GM18951 (cell line): ENCODE measurements around the gene RAD52.

Source experiments
- POLR2A ChIP-seq: IDR thresholded peaks from 4 replicates; pipeline ENCODE4 v1.6.1; 2011; ENCODE audit warnings: mild to moderate bottlenecking; ENCODE audit not compliant: insufficient read length, insufficient read depth; ENCODE audit errors: extremely low read depth
- in situ Hi-C: fragments of 300-500 bp; cut with MboI; formaldehyde crosslinking; loops from one replicate; pipeline ENCODE4 v1.12.0; 2022; ENCODE audit warnings: low sequenced_read_pairs, mixed read lengths, inconsistent platforms; ENCODE audit not compliant: unreplicated experiment

RAD52 gene

DNA sequence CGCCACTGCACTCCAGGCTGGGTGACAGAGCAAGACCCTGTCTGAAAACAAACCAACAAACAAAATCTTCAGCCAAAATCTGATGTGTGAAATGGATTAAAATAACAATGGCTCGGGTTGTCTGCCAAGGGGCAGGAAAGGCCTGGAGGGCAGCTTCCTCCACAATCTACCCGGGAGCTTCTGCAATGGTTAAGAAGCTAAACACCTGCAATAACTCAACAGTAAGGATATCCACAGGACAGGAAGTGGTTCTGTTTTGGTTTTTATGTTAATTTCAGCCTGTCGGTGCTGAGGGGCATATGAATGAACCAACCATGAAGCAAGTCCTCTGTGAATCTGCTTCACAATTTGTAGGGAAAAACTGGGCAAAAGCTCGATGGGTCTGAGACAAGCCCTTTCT lies 34.4 kb downstream of the RAD52 start:
- in situ Hi-C loops: no loop called here
- TF ChIP-seq POLR2A: no peak

DNA sequence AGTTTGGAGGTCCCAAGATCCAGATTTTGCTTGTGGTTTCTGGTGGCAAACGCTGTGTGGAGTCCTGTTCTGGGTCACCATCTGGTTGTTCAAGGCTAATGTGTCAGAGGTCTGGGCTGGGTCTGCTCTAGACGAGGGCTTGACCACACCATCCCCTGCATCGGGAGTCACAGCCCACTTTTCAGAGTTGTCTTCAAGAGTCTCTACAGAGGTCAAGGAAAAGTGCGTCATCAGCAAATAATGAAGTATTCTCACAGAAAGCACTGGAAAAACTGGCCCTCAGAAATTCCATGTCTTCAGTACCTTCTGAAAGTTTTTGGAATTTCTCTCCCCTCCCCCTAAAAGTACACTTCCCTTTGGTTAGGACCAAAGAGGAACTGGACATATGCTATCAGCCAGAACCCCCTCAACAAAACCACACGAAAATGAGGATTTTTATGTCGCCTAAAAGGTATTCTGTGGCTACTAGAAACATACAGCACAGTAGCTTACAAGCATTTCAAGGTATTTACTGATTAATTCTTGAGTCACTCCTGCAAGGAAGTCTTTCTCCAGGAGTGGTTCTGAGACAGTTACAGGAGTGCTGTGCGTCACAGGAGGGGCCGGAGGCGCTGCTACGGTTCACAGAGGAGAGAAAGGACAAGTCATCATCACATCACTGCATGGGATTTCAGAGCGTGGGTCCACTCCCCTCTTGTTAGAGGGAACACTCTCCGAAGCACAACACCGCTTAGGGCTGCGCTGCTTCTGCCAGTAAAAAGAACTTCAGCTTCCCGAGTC lies 35.4 kb downstream of the RAD52 start:
- in situ Hi-C loops: no loop called here
- TF ChIP-seq POLR2A: no peak

DNA sequence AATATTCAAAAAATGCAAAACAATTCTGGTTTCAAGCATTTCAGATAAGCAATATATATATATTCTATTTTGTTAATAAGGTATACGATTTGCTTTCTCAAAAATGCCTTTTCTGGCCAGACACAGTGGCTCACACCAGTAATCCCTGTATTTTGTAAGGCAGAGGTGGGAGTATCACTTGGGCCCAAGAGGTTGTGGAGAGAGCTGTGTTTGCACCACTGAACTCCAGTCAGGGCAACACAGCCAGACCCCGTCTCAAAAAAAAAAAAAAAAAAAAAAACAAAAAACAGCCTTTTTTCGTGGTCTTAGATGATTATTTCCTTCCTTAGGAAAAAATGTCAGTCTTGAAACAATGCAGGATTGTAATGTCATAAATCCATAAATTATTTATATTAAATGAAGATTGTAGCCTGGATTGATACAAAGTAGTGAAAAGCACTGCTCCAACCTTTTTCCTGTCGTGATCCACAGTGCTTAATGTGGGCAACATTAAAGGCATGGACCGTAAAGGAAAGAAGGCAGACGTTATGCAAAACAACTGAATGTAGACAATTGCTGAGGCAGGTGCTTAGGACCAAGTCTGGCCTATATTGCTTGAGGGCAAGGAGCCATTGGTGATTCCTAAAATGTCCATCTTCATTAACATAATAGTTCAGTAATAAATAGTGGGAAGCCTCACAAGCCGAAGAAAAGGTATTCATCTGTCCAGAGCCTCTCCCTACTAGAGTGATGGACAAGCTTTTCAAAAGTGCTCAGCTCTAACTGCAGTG lies 36.8 kb downstream of the RAD52 start:
- TF ChIP-seq POLR2A: no peak
- in situ Hi-C loops: no loop called here

DNA sequence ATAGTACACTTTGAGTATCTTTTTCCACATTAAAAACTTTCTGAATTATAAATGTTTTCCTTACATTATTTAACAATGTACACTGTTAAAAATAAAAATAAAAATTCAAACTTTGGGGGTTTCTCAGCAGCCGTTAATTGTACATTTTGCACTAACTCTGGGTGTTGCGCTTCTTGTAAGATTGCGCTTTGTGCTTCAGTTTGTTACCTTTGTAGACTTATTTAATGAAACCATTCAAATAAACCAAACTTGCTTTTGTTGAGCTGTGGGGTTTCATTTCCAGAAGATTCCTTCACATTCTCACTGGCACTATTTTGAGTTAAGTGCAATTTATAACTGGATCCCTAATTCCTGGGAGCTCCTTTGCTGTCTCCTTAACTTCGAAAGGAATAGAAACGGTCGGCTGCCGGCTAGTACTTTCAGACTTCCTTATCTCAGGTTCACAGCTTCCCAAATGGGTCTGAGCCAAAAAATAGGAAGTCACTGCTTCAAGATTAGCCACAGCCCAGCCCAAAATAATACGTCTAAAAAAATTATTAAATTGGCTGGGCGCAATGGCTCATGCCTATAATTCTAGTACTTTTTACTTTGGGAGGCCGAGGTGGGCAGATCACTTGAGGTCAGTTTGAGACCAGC lies 38.2 kb downstream of the RAD52 start:
- in situ Hi-C loops: no loop called here

DNA sequence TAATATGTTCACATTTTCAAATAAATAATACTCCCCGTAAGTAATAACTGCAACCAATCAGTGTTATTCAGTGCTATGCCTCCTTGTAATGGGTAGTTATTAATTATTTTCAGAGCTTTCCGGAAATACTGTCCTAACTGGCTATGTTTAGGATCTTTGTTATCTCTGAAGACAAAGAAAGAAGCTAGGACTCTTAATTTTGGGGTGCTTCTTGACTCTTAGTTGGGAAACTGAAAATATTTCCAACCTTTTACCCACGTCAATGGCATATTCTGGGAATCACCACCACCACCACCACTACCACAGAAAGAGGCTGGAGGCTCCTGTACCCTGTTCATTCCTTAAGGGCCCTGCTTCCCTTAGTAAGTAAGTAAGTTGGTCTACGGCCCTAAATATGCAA lies 39.1 kb downstream of the RAD52 start:
- in situ Hi-C loops: no loop called here
- TF ChIP-seq POLR2A: no peak

More for the DNA sequence above, 38.2 kb downstream of the RAD52 start:
- no peak for TF ChIP-seq POLR2A

DNA sequence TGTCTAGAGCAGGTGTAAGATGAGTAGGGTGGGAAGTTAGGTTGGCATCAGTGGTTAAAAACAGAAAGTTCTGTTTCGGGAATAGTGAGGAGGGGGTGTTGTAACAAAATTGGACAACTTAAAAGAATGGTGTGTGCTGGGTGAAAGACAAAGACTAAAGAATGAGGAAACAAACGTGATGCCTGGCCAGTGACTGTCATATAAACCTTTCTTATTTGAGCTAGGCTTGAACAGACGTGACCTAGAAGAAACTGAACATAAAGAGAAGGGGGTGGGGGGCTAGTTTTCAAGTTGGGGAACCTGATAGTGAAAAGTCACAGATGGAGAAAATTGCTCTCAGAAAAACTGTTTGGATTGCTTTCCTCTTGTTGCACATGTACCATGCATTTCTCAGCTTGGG lies 39.6 kb downstream of the RAD52 start:
- no peak for TF ChIP-seq POLR2A
- in situ Hi-C loops: no loop called here

DNA sequence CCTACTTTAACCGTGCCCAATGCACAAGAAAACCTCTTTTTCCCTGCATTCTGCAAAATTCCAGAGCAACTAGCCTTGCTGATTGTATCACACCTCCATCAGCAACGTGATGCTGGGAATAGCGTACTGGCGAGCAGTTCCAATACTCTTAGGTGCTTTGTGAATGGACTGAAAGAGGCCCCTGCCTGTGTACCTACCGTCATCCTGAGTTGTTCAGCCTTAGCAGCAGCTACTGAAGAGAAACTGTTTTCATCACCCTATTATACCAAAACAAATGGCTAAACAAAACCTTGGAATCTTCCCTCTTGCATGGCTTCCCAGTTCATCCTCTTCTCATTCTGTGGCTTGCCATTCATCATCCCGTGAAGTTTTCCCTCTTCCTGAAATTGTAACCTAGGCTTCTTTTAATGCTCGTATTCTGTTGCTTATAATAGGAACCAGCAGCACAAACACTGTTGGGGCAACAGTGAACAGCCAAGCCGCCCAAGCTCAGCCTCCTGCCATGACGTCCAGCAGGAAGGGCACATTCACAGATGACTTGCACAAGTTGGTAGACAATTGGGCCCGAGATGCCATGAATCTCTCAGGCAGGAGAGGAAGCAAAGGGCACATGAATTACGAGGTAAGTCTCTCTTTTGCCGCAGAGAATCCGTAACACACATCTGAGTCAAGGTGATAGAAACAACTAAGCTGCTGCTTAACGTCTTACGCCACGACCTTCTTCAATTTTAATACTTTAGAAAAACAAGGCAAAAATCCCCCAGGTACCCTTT lies 41.9 kb downstream of the RAD52 start:
- TF ChIP-seq POLR2A: no peak
- in situ Hi-C loops: no loop called here

DNA sequence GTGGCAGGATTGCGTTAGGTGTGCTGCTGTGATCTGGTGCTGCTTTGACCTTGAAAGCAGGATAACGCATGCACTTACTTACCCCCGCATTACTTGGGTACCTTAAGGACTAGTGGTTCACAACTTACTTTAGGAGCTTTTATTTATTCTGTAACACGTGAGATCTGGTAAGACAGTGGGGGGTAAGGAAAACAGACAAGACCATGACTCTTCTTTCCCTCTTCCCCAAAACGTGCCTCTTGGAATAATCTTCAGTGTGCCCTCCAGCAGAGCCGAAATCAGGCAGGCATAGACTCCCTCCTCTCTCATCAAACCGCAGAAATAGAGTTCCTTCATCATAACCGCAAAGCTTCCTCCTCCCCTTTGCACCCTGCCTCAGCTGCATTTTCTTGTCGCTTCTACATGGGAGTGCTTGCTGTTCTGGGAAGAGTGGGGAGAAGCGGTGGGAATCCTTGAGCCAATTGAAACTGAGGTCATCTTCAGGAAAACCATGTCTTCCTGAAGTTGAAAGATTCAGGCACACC lies 43.4 kb downstream of the RAD52 start:
- in situ Hi-C loops: no loop called here
- no peak for TF ChIP-seq POLR2A

DNA sequence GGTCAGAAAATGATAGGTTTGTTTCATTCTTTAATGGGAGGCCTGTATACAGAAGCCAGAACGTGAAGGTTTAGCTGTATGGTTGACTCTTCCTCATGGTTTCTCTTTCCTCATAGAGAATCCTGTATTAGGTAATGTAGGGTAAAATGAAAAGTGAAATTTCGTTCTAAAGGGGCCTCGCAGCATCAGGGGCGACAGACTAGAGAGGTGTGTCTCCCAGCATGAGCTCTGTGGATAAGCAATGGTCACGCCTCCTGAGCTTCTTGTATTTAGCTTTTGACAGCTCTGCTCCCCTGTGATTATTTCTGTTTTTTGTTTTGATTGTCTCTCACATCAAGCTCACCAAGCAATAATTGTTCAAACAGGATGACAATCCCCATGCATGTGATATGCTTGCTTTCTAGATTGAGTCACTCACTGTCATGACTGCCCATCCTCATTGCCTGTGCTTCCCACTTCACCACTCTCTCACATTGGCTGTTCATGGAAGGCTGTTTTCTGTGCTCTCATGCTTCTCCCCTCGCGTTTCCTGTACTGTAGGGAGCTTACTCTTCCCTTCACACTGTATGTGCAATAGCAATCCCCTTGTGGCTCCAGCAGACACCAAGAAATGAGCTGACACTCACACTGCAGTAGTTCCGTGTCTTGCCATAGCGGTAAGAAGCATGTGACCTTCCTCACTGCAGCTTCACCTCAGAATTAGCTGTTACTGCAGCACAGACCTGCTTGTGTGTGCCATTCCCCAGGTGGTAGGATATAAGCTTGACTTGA lies 44.0 kb downstream of the RAD52 start:
- in situ Hi-C loops: no loop called here
- TF ChIP-seq POLR2A: no peak

DNA sequence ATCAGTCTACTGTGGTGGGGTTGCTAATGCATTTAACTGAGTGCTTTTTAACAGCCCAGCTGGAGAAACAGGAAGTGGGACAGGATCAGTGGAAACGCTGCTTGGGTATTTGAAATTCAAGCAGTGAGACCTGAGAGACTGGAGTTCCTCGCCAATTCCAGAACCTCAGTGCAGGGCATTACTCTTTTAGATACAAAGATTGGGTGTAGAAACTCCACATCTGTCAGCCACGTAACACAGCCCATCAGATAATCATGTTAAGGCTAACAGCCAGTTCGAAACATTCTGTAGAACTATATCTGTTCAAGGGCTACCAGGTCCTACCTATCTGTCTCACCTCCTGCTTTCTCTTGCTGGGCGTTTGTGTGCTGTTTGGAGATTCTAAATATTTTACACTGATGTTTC lies 45.5 kb downstream of the RAD52 start:
- in situ Hi-C loops: no loop called here
- TF ChIP-seq POLR2A: no peak

DNA sequence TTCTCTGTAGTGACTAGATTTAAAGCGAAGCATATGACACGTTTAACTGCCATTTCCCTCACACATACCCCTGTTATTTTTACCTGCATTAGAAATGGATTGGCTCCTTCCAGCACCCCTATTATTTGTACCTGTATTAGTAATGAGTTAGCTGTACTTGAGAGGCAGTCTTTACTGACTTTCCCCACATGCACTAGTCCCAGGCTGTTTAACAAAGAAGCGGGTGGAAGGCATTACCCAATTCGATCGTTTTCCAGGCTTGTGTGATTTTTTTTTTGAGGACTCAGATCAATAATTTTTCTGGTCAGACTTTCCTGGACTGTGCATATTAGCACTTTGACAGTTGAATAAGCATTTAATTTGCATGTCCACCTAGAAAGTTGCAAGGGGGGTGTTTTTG lies 46.4 kb downstream of the RAD52 start:
- in situ Hi-C loops: no loop called here
- no peak for TF ChIP-seq POLR2A

DNA sequence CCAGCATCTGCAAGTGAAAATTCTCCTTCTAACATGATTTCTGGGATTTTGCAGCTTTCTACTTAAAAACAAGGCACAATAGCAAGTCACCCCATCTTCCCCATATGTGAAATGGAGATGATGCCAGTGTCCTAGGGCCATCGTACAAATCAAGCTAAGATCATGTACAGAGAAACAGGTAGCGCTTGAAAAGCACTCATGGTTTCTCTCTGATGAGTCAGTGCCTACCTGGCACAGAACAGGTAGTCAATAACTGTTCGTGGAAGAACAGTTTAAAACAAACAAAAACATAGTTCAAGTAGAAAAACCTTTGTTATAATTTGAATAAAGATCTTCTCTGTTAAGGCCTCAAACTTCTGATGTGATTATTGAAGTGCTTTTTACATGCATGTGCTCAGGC lies 46.9 kb downstream of the RAD52 start:
- no peak for TF ChIP-seq POLR2A
- in situ Hi-C loops: no loop called here
